ENCODE measurements around the gene TMEM235.
A peak's percentile ranks its signal among the peaks of the same experiment; 100 is the strongest.

DNA sequence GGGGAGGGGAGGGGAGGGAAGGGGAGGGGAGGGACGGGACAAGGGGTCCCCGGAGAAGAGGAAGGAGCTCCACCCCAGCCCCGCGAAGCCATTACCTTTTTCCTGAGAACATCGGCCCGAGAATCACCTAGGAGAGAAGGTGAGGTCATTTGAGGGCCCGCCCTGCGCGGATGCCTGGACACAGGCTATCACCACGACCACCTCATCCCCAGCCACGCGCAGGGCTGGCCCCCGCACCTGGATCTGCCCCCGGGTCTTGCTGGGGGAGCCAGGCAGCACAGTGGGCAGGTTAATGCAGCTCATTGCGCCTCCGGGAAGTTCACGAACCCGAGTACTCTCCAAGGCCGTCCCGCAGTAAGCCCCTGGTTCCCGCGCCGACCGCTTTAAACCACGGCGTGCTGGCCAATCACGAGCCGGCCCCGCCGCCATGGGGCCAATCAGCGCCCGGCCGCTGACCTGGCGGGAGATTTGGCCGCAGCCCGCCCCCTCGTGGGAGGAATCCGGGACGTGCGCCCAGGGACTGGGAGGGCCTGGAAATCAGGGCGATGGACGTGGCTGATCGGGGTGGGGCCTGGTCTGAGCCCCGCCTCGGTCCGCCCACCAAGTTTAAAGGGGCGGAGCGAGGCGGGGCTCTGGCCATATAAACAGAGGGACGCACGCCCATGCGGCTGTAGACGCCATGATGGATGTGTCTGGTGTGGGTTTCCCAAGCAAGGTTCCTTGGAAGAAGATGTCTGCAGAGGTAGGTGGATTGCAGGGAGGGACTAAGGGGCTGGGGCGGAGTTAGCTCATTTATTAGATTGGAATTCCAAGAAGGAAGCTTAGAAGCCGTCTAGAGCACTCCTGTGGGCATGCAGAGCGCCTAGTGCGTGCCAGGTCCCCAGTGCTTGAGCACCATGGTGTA is 44.5 kb upstream of the TMEM235 start, which contains the start of the genes AFMID and TK1:
- peak; percentile 75 for TF ChIP-seq POLR2AphosphoS5 (IDR thresholded peaks at IDR 0.05; ENCODE audit: low read depth, low read length)
- TF ChIP-seq TAF1 (IDR thresholded peaks at IDR 0.05; ENCODE audit: low read depth, low read length): 0 out of 2 replicates have a peak, but pooled peaks have one; percentile 42
- peak; percentile 89 for TF ChIP-seq POLR2A (IDR thresholded peaks at IDR 0.05; ENCODE audit: low read depth, low read length)
- no peak for TF ChIP-seq PAX5 (IDR thresholded peaks at IDR 0.05; ENCODE audit: insufficient read depth, low read length, severe bottlenecking)
- no peak for TF ChIP-seq SPI1 (IDR thresholded peaks at IDR 0.05; ENCODE audit: low read depth, low read length)
- no peak for TF ChIP-seq POU2F2 (IDR thresholded peaks at IDR 0.05; ENCODE audit: low read depth, low read length)
